KMS-11 (cell line): ENCODE results near the gene TCL1B.

Experiments used
- H2AFZ ChIP-seq: fragments of 200-600 bp; sonication (generic); 2 replicates; pipeline ENCODE4 v1.6.1; 2016; ENCODE audit warnings: antibody characterized with exemption, mixed run types, low read depth
- H3K27ac ChIP-seq: fragments of 200-600 bp; sonication (generic); 2 replicates; pipeline ENCODE4 v1.6.1; 2016; ENCODE audit warnings: mild to moderate bottlenecking, mixed run types
- H3K27me3 ChIP-seq: fragments of 200-600 bp; sonication (generic); 2 replicates; pipeline ENCODE4 v1.6.1; 2017; ENCODE audit warnings: mild to moderate bottlenecking, low read depth, mixed run types, moderate library complexity; ENCODE audit not compliant: insufficient read depth
- H3K36me3 ChIP-seq: fragments of 200-600 bp; sonication (generic); 2 replicates; pipeline ENCODE4 v1.6.1; 2017; ENCODE audit warnings: mild to moderate bottlenecking, mixed run types; ENCODE audit not compliant: insufficient read depth
- H3K4me1 ChIP-seq: fragments of 200-600 bp; sonication (generic); 2 replicates; pipeline ENCODE4 v1.6.1; 2016; ENCODE audit warnings: mild to moderate bottlenecking, low read depth, mixed run types; ENCODE audit not compliant: poor library complexity, severe bottlenecking
- H3K4me2 ChIP-seq: fragments of 200-600 bp; sonication (generic); 2 replicates; pipeline ENCODE4 v1.7.0; 2016; ENCODE audit warnings: mild to moderate bottlenecking, mixed run types
- H3K4me3 ChIP-seq: fragments of 200-600 bp; sonication (generic); IDR thresholded peaks from 2 replicates; pipeline ENCODE4 v1.6.1; 2017; ENCODE audit warnings: low read depth, low read length, mixed read lengths; ENCODE audit not compliant: insufficient read depth
- H3K79me2 ChIP-seq: fragments of 200-600 bp; sonication (generic); 2 replicates; pipeline ENCODE4 v1.6.1; 2016; ENCODE audit warnings: low read depth, mixed run types; ENCODE audit not compliant: insufficient read depth
- H3K9ac ChIP-seq: fragments of 200-600 bp; sonication (generic); 2 replicates; pipeline ENCODE4 v1.6.1; 2016; ENCODE audit warnings: mild to moderate bottlenecking, mixed run types
- H4K20me1 ChIP-seq: fragments of 200-600 bp; sonication (generic); 2 replicates; pipeline ENCODE4 v1.6.1; 2016; ENCODE audit warnings: mild to moderate bottlenecking, mixed run types; ENCODE audit not compliant: insufficient read depth
- TF ChIP-seq, protein P1 (sequence below): fragments of 200-600 bp; sonication (generic); conservative IDR thresholded peaks from 2 replicates; pipeline ENCODE4 v1.6.1; 2017; ENCODE audit warnings: low read depth, mild to moderate bottlenecking, antibody characterized with exemption, low read length, moderate library complexity, mixed read lengths

Gene TCL1B

DNA sequence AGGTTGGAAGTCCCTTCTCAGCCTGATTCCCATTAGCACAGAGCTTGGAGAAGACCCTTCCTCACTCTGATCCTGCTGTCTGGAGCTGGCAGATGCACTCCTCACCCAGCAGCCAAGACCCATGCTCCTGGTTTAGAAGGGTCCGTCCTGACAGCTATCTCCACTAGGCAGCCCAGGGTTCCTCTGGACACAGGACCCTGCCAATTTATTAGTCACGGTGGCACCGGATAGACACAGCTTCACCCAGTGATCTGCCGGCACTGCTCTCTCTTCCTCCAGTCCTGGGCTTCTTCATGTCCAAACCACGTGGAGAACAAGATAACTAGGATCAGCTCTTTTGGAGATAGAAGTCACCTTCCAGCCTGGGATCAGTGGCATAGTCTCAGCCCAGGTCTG is 26.2 kb upstream of the TCL1B start:
- Histone ChIP-seq H3K27me3 (no peaks in the 10 kb centered on the region), H2AFZ (no peak overlapping the region), H4K20me1 (no peaks in the 10 kb centered on the region), H3K27ac (no peak overlapping the region), H3K79me2 (no peaks in the 10 kb centered on the region), H3K9ac (no peak overlapping the region), H3K36me3 (no peaks in the 10 kb centered on the region), H3K4me3 (no peak overlapping the region), H3K4me1 (peaks cover 24% of the 10 kb centered on the region), H3K4me2 (no peak overlapping the region)
- TF ChIP-seq, protein P1, sequence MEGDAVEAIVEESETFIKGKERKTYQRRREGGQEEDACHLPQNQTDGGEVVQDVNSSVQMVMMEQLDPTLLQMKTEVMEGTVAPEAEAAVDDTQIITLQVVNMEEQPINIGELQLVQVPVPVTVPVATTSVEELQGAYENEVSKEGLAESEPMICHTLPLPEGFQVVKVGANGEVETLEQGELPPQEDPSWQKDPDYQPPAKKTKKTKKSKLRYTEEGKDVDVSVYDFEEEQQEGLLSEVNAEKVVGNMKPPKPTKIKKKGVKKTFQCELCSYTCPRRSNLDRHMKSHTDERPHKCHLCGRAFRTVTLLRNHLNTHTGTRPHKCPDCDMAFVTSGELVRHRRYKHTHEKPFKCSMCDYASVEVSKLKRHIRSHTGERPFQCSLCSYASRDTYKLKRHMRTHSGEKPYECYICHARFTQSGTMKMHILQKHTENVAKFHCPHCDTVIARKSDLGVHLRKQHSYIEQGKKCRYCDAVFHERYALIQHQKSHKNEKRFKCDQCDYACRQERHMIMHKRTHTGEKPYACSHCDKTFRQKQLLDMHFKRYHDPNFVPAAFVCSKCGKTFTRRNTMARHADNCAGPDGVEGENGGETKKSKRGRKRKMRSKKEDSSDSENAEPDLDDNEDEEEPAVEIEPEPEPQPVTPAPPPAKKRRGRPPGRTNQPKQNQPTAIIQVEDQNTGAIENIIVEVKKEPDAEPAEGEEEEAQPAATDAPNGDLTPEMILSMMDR: no peak

DNA sequence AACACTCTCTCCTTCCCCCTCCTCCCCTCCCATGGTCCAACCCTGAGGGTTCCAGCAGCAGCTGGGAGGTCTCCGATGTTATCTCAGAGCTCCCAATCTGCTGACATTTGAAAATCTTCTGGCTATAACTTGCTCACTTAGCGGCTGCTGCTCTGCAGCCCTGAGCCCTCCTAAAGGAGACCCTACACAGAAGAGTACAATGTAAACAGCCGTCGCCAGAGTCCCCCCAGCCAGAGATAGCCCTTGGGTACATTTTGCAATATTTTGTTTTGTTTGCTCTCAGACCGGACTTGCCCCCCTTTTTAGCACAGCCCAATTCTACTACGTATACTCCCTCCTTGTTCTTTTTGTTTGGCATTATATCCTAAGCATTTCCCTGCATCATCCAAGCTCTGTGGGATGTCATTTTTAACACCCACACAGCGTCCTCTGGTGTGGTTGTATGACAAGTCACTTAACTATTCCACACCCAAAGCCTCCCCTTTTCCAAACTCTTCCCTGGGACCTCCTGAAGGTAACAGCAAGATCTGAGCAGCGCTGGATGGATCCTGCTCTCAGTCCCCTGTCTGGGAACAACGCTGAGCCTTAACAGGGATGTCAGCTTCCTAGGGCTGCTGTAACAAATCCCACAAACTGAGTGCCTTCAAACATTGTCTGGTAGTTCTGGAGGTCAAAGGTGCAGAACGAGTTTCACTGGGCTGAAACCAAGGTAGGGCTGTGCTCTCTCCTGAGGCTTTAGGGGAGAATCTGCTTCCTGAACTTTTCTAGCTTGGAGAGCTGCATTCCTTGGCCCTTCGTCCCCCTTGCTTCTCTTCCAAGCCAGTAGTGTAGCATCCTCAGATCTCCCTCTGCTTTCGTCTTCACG is 25.3 kb upstream of the TCL1B start:
- Histone ChIP-seq H4K20me1 (no peaks in the 10 kb centered on the region), H3K79me2 (no peaks in the 10 kb centered on the region), H3K4me1 (peaks cover 24% of the 10 kb centered on the region), H3K9ac (no peak overlapping the region), H2AFZ (no peak overlapping the region), H3K4me2 (no peak overlapping the region), H3K27me3 (no peaks in the 10 kb centered on the region), H3K4me3 (no peak overlapping the region), H3K27ac (no peak overlapping the region), H3K36me3 (no peaks in the 10 kb centered on the region)
- TF ChIP-seq, protein P1: no peak

DNA sequence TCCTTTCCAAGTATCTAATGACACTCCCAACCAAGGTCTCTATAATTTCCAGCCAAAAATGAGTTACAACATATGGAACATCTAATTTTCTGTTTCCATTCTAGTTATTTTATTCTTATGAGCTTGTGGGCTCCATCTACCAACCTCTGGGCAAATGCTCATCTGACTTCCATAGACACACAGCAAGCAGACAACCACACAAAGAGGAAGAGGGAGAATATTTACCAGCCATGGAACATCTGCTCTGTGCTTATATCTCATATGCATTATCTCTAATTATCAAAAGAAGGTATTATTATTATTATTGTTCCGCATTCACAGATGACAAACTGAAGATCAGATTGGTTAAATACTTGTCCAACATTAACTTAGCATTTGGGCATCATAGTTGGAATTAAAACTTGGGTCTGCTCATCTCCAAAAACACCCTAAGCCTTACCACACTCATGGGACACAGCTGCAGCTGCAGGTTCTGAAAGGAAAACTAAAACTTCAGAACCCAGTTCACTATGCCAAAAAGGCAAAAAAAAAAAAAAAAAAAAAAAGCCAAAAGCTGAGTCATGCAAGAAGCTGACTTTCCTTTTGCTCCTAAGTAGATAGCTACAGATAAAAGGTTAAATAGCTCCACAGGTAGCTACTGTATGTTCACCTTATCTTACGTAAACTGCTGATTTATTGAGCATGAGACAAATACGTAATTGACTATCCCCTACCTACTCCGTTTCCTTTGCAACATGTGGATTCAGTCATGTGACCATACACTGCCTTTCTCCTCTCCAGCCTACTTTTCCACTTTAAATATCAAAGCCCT is 23.6 kb upstream of the TCL1B start:
- TF ChIP-seq, protein P1: no peak
- Histone ChIP-seq H3K27ac (peak overlapping the region; percentile 97), H3K4me2 (peak overlapping the region; percentile 95), H3K79me2 (no peaks in the 10 kb centered on the region), H3K27me3 (no peaks in the 10 kb centered on the region), H3K9ac (peak overlapping the region; percentile 81), H3K4me1 (peaks cover 33% of the 10 kb centered on the region), H3K36me3 (no peaks in the 10 kb centered on the region), H2AFZ (peak overlapping the region; percentile 93), H4K20me1 (no peaks in the 10 kb centered on the region), H3K4me3 (no peak overlapping the region)

DNA sequence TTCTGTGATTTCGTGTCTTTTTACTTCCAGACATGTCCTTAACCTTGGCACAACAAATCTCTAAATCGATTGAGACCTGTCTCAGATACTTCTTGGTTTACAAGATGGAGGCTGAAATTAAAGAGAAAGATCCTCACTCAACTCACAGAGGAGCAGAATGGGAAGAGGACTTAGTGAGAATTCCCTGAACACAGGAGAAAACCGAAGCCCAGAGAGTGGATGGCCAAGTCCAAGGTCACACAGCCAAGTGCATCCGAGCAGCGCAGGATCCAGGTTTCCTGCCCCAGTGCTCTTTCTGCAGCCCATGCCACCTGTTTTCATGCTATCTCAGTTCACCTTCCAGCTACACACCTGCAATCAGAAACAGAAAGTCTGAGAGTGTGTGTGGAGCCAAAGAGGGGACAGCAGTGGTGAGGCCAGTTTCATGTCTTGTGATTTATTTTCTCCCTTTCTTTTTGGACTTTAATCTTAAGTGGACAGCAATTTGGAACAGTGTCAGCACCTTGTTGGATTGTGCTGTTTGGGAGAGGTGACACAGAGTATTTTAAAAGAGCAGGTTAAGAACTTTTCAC is 22.9 kb upstream of the TCL1B start:
- H2AFZ ChIP-seq: peak overlapping the region; percentile 93
- peak overlapping the region; percentile 97 for H3K27ac ChIP-seq
- H3K27me3 ChIP-seq: no peaks in the 10 kb centered on the region
- H3K79me2 ChIP-seq: no peaks in the 10 kb centered on the region
- TF ChIP-seq, protein P1: no peak
- H3K4me2 ChIP-seq: peak overlapping the region; percentile 95
- H3K4me3 ChIP-seq: no peak overlapping the region
- H3K4me1 ChIP-seq: peaks cover 35% of the 10 kb centered on the region
- H3K9ac ChIP-seq: peak overlapping the region; percentile 81
- H4K20me1 ChIP-seq: no peaks in the 10 kb centered on the region
- H3K36me3 ChIP-seq: no peaks in the 10 kb centered on the region
